SW 1271 (cell line): ENCODE results near the gene KIAA0040.

ENCODE experiments used
- DNase-seq, 2 experiments: peaks; one replicate each; lab custom pipeline; 2025; lab: John Stamatoyannopoulos, UW

KIAA0040 gene

DNA sequence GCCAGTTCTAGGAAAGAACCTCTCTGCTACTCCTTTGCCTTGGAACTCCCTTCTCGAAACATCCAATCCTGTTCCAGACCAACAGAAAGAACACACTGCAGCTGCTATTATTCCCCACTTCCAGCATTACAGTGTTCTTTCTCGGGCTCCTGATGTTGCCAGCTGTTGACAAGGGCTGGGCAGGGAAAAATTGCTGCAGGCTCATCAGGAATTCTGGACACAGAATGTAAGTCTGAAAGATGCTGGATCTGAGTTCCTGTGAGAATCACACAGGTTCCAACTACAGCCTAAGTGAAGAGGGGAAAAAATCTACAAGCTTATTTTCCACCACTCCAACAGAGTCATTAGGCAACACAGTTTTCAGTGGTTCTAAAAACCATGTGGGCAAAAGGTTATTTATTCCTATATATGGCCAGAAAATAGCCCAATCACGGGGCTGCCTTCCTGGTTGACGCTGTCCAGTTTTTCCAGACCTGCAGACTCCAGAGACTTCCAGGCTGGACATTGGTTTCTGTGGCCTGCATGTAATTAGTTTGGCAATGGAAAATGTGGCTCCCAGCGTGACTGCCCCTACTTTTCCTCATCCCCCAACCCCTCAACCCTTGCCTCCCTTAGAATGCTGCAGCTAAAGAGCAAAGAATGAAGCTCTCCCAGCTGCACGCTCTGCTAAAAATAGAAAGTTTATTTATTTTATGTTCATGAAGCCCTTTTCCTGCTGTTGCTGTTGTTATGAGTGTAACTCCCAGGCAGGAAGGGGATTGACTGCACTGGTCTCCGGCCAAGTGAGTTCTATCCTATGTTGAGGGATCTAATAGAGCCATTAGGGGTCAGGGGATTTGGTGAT lies 8.3 kb upstream of the KIAA0040 start:
- no peak for DNase-seq

DNA sequence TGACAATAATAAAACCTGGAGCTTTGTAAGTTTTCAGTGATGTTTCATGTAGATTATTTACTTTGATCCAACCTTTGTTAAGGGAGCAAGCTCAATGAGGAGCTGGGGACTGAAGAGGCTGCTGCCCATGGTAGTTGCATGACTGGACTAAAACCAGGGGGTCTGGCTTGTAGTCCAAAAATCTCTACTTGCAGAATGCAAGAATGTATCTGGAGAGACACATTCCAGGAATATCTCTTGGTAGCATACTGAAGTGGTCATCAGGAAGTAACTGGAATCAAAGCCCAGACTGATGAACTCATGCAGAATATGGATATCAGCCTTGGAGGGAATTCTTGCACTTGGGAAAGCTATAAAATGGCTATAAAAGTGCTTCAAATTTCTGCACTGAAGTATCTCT lies 5.8 kb upstream of the KIAA0040 start:
- DNase-seq: no peak

DNA sequence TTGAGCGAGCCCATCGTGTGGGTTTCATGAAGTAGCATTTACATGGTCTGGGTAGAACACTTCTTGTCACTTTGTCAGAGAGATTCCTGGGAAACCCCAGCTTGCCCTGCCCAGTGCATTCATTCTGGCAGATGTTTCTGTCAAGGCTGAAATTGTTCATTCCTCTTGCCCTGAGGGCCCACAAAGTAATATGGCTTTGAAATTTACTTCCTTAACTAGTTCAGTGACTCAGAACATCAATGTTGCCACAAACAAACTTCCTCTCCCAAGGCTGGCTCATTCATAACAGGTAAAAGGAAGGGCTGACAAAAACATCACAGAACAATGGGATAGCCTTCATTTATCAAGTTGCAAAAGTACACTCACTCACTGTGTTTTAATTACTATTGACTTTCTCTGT lies 5.0 kb upstream of the KIAA0040 start:
- DNase-seq: no peak

DNA sequence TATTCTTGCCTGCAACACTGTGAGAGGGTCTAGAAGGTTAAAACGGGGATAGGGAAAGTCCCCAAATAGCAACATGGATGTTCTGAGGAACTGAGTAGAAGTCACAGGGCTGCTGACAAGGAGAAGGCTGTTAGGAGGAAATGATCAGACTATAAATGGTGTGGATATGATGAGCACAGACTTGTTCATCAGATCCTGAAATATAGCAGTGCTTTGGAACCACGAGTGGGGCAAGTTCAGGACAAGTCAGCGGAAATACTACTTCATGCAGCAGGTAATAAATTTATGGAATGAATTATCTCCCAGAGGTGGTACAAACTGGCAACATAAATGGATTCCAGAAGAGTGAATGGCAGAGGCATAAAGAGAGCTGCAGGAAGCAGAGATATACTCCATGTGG lies 3.2 kb upstream of the KIAA0040 start:
- DNase-seq: no peak

DNA sequence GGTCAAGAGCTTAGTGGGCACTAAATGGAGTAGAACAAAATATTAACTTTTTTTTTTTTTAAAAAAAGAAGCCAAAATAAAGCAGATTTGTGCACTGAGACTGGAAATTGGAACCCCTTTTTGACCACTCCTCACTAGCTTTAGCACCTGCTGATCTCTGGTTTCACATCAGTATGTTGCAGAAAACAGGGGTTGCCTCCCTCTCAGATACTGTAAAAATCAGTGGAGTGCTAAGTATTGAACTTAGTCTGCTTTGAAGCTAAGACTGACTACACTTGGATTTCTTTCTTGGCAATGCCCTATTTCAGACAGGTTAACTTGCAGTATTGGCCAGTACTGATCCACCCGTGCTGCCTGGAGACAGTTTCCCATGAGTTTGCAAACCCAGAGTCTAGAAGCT lies 2.7 kb upstream of the KIAA0040 start:
- no peak for DNase-seq

DNA sequence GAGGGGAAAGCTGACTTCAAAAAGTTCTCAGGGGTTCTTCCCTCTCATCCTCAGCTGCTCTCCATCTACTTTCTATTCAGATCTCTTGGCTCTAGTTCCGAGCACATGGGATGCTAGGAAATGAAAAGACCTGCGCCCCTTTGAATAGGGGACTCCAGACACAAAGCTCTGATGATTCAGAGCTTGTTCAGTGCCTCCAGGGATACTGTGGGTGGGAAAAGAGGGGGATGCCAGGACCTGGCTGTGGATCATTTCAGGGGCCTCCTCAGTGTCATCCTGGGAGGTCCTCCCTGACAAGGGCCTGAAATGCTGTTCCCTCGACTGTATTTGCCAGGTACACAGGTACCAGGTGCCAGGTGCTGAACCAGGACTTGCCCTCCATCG lies 943 bp upstream of the KIAA0040 start:
- no peak for DNase-seq

DNA sequence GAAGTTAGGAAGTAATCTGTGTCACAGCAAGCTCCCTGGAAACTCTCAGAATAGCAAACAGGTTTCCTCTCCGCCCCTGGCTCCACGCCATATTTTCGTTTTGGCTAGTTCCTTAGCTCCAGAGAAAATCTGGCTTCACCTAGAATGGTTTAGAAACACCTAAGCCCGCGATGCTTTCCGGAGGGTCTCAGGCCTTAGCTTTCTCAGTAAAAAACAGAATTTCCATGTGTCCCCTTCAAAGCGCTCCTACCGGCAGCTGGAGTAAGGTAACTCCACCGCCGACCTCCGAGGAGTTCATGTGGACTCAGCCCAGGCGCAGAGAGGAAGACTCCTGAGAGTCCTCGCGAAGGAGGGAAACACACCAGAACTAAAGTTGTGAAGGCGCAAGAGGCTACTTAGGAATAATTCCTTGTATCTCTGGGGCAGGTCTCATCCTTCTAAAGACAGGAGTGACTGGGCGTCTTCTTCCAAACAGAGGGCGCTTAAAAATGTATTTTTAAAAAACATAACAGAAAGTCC lies 406 bp downstream of the KIAA0040 start:
- no peak for DNase-seq

DNA sequence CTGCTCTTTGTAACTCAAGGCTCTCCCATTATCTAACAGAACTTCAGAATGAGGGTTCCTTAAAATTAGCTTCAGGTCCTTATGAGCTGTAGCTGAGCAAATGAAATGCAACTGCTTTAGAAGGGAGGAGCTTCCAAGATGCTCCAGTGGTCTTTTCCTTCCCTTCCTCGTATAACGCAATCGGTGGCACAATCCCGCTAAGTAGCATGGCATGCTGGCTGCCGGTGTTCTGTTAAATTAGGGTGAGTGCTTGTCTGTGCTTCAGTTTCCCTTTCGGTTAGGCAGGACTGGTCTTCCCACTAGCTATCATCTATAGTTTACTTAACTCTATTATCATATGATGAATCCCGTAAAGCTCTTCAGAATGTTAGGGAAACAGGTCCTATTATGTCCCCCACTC lies 917 bp downstream of the KIAA0040 start:
- no peak for DNase-seq

DNA sequence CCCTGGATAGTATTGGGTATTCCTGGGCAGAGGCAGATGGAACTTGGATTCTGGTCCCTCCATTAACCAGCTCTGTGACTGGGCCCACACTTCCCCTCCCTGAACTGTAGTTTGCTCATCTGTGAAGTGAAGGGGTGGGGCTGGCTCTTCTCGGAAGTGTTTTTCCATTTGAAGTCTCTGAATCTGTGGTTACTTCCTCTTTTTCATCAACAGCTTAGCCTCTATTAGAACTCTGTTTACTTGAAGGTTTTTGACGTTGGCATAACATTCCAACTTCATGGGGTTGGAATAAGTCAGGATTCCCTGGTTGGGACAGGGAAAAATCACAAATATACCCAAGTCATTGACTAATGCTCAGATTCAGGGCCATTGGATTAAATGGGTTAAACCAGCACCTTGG lies 3.6 kb downstream of the KIAA0040 start:
- DNase-seq: no peak

DNA sequence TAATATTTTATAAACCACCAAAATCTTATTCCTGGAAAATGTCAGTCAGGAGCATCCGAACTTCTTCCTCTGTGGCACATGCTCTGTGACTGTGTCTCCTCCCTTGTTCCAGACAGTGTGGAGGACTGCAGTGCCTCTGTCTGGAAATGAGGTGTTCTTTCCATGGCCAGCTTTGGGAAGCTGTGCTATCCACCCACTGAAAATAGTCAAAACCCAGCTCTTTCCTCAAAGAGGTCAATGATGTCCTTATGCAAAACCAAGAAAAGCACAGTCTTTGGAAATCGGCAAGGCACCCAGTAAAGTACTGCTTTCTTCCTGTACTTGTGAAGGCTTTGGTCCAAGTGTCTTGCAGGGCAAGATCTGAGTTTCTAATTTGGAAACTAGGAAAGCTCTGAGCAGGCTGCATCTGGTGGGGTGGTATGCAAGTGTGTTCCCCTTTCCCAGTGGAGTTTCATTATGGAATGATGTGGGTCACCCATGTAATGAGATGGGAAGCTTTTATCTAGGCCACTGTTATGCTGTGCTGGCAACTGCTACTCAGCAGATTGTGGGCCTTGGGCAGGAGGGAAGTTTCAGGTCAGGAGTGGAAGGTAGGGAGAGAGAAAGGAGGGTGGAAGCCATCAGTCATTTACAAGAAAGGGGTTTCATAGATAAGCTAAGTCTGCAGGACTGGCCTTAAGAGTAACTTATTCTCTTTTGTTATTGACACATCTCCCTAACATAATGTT lies 6.0 kb downstream of the KIAA0040 start:
- DNase-seq: no peak

DNA sequence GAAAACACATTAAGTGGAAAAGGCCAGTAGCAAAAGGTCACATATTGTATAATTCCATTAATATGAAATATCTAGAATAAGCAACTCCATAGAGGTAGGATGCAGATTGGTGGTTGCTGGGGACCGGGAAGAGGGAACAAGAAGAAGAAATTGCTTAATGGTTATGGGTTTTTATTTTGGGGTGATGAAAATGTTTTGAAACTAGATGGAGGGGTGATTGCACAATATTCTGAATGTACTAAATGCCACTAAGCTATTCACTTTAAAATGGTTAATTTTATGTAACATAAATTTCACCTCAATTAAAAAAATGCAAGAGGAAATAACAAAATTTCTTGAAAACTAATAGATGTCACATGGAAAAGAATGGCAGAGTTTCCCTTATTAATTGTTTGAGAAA lies 6.7 kb downstream of the KIAA0040 start:
- DNase-seq: no peak

DNA sequence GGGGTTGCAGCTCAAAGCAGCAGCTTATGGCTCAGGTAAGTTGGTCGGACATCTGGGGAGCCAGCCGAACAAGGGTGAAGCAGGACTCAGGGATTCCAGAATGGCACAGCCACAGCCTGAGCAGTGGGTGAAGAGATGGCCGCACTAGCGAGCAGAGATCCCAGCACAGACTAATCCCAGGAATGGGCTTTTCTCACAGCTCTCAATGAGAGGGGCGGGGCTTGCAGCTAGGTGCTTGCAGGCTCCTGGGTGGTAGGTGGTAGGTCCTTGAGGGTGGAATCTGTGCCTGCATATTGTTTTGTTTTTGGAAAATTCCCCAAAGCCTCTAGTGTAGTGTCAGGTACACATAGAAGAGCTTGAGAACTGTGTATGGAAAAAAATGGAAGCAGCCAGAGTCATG lies 9.0 kb downstream of the KIAA0040 start:
- DNase-seq: no peak

DNA sequence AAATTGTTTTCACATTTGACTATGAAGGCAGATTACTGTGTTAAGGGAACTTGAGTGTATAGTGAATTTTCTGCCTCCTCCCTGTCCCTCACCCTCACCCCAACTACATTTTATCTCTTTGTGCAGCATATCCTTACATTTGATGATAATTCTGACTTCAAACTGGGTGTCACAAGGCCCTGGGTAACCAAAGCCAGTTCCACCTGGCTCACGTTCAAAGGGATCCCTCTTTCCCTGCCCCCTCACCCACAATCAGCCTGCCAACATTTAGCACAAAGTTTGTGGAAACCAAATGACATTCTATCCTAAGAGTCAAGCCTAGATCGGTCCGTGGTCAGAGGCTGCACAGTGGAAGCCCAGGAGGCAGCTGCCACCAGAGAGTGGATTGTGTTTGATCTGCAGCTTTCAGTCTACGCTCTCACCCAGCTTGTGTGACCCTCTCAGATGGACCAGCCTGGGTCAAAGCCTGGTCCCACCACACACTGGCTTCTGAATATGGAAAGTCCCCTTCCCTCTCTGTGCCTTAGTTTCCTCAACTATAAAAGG lies 10.3 kb downstream of the KIAA0040 start:
- no peak for DNase-seq

DNA sequence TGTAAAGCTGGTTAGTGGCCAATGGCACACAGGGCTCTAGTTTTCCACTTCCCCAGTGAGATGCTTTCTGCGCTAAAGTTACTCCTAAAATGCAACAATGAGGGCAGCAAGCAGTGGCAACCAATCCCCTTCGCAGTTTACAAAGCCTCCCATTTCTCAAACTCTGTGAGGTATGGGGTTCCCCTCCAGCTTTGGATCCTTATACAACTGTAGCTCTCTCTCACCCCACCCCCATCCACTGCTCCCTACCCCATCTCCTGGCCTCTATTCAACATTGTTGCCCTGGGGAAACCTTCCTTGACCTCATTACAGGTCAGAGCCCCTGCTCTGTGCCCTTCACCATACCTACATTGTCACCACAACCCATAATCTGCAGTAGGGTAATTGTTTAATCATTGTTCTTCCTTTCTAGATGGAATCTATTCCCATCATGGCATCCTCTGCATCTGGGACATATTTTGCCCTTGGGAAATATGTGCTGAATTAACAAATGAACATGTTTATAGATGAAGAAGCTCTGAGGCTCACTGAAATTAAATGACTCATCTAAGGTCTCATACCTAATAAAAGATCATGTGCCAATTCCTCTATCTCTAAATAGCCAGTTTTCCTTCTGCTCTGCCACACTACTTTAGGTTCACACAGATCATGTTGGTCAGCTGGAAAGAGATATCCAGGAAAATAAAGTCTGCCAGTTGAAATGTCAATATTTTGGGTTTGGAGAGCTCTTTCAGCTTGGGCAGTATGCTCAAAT lies 12.6 kb downstream of the KIAA0040 start:
- no peak for DNase-seq

DNA sequence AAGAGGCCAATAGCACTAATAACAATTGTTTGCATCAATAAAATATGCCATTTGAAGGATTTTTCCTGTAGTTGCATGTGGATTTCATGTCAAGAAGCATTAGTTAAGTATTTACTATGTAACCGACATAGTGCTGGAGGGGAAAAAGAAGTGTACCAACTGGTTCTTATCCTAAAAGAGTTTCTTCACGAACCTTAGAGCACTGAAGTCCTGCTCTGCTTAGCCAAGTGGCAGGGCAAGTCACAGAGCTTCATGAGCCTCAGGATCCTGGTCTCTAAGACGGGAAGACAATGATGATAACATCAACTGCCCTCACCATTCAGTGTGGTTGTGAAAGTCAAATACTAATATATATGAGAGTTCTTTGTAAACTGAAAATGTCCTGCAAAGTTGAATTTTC lies 14.1 kb downstream of the KIAA0040 start:
- no peak for DNase-seq

DNA sequence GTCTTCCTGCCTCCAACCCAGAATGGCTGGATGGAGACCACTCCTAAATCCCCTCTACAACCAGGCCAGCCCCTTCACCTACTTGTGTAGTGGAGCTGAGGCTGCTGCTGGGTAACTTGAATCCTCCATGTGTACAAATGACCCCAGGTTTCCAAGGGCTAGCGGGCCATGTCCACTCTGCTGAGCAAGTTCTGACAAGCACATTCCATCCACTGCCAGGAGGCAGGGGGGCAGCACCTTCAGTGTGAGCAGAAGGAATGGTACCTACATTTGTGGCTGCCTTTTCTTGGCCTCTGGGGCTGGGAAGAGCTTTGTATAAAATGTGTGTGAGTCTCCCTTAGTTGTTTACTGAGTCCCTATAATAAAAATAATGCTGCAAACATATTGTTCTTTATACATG lies 14.5 kb downstream of the KIAA0040 start:
- DNase-seq: no peak

DNA sequence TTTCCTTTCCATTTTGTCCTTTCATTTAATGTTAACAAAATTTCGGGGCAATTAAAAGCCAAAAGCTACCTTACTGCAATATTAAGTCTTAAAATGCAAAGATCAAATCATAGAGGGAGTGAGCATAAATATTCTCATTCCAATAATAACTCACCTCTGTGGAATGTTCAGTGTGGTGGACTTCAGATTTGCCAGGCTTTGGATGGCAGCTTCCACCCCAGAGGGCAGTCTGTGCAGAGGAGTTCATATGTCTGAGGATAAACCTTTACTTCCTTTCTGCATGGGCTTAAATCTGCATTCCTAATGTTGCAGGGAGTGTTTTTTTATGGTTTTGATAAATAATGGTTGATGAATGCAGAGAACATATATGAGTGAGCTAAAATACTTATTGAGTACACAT lies 16.3 kb downstream of the KIAA0040 start:
- DNase-seq: no peak

DNA sequence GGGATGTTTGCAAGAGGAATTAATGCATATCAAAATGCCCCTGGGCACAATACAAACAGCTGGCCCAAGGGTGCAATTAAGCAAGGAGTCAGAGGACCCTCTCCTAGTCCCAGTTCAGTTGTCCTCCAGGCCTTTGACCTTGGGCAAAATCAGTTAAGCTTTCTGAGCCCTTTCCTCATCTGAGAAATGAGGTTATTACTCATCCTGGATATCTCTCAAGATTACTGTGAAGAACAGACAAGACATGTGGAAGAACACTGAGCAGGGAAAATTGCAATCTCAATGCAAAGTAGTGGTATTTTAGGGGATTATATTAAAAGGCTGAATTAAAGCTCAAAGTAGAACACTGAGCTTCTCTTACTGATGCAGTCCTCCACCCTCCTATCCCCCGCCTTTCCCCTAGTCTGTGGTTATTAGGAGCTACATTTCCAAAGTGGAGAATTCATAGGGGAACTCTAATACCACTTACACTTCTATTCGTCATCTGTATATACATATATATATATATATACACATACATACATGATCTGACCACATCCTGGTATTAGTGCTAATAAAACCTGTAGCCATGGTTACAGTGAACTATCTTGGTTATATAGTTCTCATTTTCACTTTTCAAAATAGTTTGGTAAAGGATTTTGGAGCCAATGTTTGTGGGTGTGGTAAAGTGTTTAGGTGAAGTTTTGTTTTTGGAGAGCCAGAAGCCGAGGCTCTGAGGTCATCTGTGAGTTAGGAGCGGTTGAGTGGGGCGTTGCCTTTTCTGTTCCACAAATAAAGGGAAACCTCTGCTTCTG lies 18.1 kb downstream of the KIAA0040 start:
- DNase-seq: no peak

DNA sequence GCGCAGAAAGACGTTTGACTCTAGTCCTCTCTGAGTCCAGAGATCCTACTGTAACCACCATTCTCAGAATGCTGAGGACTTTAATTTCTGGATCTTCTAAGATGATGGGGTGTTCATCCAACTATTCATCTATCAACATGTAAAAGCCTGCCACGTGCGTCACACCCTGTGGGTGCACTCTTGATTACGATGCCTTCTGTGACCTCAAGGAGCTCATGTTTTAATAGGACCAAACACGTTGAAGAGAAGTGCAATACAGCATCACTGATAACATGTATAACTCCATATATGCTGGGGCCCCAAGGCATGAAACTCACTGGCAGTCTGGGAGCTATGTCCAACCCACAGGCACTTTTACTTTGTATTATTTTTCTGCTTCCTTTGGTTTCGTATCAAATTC lies 19.0 kb downstream of the KIAA0040 start:
- DNase-seq: no peak

DNA sequence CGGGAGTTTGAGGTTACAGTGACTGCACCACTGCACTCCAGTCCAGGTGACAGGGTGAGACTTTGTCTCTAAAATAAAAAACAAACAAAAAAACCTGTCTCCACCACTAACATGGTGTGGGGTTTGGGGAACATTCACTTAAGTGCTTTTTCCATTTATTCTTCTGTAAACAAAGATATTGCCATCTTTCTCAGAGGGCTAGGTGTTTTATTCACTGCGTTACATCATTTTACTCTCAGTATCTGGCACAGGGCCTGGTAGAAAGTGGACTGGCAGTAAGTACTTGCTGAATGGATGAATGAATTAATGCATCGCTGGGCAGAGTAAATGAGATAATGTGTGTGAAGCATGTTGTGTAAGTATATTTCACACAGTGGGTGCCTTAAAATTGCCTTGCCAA lies 20.1 kb downstream of the KIAA0040 start:
- DNase-seq: no peak

DNA sequence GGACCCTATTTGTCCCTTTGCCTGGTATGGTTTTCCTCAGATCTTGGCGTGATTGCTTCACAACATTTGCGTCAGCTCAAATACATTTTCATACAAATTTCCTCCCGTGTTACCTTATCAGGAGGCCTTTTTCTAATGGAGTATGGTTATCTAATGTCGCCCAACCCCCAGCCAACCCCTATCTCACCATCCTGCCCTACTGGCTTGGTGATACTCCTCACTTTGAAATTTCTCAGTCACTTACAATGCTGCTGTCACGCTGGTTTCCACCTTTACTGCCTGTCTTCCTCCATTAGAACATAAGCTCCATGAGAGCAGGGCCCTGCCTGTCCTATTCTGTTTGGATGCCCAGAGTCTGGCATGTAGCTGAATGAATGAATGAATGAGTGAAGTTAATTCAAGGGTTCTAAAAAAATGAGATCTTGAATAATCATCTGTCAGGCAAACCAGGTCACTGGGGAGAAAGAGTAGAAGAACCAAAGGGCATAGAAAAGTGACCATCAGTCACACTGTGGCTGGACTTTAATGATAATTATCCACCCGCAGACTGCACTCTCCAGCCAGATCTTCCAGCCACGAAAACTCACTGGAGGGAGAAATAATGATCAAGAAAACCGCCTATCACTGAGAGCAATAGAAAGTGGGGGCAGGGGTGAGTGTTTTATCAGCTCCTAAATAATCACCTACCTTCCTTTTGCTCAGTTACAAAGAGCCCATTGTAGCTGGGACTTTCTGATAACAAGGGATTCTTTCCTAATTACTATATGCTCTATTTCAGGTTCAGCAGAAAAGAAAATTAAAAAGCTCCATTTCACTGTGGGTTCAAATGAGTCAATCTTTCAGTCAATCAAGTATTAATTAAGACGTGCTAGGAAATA lies 21.3 kb downstream of the KIAA0040 start:
- no peak for DNase-seq
